GM23248 (cell line): ENCODE measurements around the gene DKC1.

ENCODE experiments used
- EZH2 ChIP-seq: fragments of 200-600 bp; sonication (generic); IDR thresholded peaks from 2 replicates; pipeline ENCODE4 v1.6.1; 2018; ENCODE audit warnings: antibody characterized with exemption, mild to moderate bottlenecking; ENCODE audit not compliant: insufficient read depth, poor library complexity, severe bottlenecking
- EZH2phosphoT487 ChIP-seq: fragments of 200-600 bp; sonication (generic); IDR thresholded peaks from 2 replicates; pipeline ENCODE4 v1.6.1; 2018; ENCODE audit warnings: antibody characterized with exemption, moderate library complexity, mild to moderate bottlenecking, low read depth; ENCODE audit not compliant: insufficient read depth

DNA sequence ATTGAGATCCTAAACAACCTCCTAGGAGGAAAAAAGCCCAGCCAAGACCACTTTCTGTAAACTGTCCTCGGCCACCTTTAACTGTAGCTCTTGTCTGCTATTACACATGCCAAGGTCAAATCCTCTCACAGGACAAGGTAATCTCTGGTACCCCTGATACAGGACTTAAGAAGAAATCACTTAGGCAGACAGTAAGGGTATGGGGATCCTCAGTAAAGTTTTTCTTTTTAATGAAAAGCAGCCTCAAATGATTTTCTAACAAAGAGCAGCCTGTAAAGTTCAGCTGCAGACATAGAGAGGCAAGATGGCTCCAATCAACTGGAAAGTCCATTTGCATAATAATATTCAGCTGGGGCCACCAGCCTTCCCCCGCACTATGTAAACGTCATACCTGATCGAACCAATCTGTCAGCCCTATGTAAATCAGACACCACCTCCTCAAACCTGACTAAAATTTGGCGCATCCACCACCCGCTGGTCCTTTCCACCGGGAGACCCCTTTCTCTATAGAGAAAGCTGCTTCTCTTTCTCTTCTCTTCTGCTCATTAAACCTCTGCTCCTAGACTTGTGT, 57.2 kb downstream of the DKC1 start:
- TF ChIP-seq EZH2, result no peak
- TF ChIP-seq EZH2phosphoT487, result no peak
